ENCODE results near the gene INTS11.
A peak's percentile ranks its signal among the peaks of the same experiment; 100 is the strongest.

The INTS11 gene

DNA sequence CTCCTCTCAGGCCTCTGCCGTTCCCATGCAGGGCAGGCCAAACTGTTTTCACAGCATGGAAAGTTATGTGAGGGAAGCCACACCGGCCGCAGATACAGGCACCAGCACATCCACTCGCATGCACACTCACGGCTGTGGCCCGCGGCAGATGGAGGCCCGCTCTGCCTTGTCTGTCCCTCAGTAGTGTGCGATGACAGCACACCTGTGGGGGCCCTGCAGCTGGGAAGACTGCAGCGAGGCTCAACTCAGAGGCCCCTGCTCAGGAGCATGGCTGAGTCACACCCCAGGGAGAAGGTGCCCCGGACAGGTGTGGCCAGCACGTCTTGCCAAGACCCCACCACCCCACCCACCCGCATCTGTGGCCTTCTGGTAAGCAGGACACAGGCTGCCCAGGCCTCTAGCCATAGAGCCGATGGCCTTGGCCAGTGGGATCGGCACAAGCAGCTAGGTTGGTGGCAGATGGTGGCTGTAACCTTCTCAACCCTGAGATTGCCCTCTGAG lies 49.5 kb downstream of the INTS11 start:
- H3K4me3 ChIP-seq (ENCODE audit: low read length): peak overlapping the region; percentile 98
- H3K9me2 ChIP-seq (replicated peaks; ENCODE audit: control insufficient read depth, low read length): no peaks in the 10 kb centered on the region
- TF ChIP-seq EZH2phosphoT487 (IDR thresholded peaks at IDR 0.05; ENCODE audit: borderline replicate concordance, low read length): no peak
- TF ChIP-seq, protein P1, sequence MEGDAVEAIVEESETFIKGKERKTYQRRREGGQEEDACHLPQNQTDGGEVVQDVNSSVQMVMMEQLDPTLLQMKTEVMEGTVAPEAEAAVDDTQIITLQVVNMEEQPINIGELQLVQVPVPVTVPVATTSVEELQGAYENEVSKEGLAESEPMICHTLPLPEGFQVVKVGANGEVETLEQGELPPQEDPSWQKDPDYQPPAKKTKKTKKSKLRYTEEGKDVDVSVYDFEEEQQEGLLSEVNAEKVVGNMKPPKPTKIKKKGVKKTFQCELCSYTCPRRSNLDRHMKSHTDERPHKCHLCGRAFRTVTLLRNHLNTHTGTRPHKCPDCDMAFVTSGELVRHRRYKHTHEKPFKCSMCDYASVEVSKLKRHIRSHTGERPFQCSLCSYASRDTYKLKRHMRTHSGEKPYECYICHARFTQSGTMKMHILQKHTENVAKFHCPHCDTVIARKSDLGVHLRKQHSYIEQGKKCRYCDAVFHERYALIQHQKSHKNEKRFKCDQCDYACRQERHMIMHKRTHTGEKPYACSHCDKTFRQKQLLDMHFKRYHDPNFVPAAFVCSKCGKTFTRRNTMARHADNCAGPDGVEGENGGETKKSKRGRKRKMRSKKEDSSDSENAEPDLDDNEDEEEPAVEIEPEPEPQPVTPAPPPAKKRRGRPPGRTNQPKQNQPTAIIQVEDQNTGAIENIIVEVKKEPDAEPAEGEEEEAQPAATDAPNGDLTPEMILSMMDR (IDR thresholded peaks at IDR 0.05; ENCODE audit: low read depth, low read length, poor library complexity, severe bottlenecking): no peak
- peaks cover 30% of the 10 kb centered on the region for H3K4me1 ChIP-seq (ENCODE audit: control insufficient read depth, low read length)
- H3F3A ChIP-seq (ENCODE audit: control insufficient read depth, insufficient read depth): no peaks in the 10 kb centered on the region
- peaks cover 29% of the 10 kb centered on the region for H3K36me3 ChIP-seq (ENCODE audit: control insufficient read depth, low read length)
- H3K27ac ChIP-seq (ENCODE audit: low read depth, low read length): no peak overlapping the region
- peaks cover 42% of the 10 kb centered on the region for H3K79me2 ChIP-seq (ENCODE audit: control insufficient read depth, low read length)
- peaks cover 25% of the 10 kb centered on the region for H4K20me1 ChIP-seq (ENCODE audit: control insufficient read depth, insufficient read depth, low read depth, low read length)
- H3K9me3 ChIP-seq (ENCODE audit: control insufficient read depth, insufficient read depth, low read length): no peaks in the 10 kb centered on the region
- H3K27me3 ChIP-seq (ENCODE audit: control insufficient read depth, low read length): no peaks in the 10 kb centered on the region
- peak overlapping the region; percentile 97 for H3K4me2 ChIP-seq (ENCODE audit: low read length)

GRCh38 chr1:1274299-1274930 lies 50.0 kb downstream of the INTS11 start:
- H3F3A ChIP-seq (ENCODE audit: control insufficient read depth, insufficient read depth): no peaks in the 10 kb centered on the region
- H3K9me3 ChIP-seq (ENCODE audit: control insufficient read depth, insufficient read depth, low read length): no peaks in the 10 kb centered on the region
- peak overlapping the region; percentile 98 for H3K4me3 ChIP-seq (ENCODE audit: low read length)
- H3K9me2 ChIP-seq (replicated peaks; ENCODE audit: control insufficient read depth, low read length): no peaks in the 10 kb centered on the region
- no peaks in the 10 kb centered on the region for H3K27me3 ChIP-seq (ENCODE audit: control insufficient read depth, low read length)
- peak overlapping the region; percentile 97 for H3K4me2 ChIP-seq (ENCODE audit: low read length)
- TF ChIP-seq EZH2phosphoT487 (IDR thresholded peaks at IDR 0.05; ENCODE audit: borderline replicate concordance, low read length): no peak
- TF ChIP-seq, protein P1 (IDR thresholded peaks at IDR 0.05; ENCODE audit: low read depth, low read length, poor library complexity, severe bottlenecking): no peak
- peaks cover 25% of the 10 kb centered on the region for H4K20me1 ChIP-seq (ENCODE audit: control insufficient read depth, insufficient read depth, low read depth, low read length)
- H3K79me2 ChIP-seq (ENCODE audit: control insufficient read depth, low read length): peaks cover 48% of the 10 kb centered on the region
- peaks cover 33% of the 10 kb centered on the region for H3K36me3 ChIP-seq (ENCODE audit: control insufficient read depth, low read length)
- H3K4me1 ChIP-seq (ENCODE audit: control insufficient read depth, low read length): peaks cover 30% of the 10 kb centered on the region
- peak overlapping the region; percentile 28; the same call in 1 of the 2 replicates for H3K27ac ChIP-seq (ENCODE audit: low read depth, low read length)

GRCh38 chr1:1273512-1274298 lies 50.8 kb downstream of the INTS11 start, which contains the start of gene UBE2J2:
TSS of gene UBE2J2 (minus strand) at chr1:1273854. CDS start at chr1:1267992, 5,862 bp downstream.
- peak within 1 kb of the TSS; percentile 98 for H3K4me3 ChIP-seq (ENCODE audit: low read length)
- no peaks in the 10 kb centered on the region for H3K9me2 ChIP-seq (replicated peaks; ENCODE audit: control insufficient read depth, low read length)
- H3K27me3 ChIP-seq (ENCODE audit: control insufficient read depth, low read length): no peaks in the 10 kb centered on the region
- peaks cover 33% of the 10 kb centered on the region for H3K36me3 ChIP-seq (ENCODE audit: control insufficient read depth, low read length)
- H3K79me2 ChIP-seq (ENCODE audit: control insufficient read depth, low read length): peaks cover 55% of the 10 kb centered on the region
- no peaks in the 10 kb centered on the region for H3K9me3 ChIP-seq (ENCODE audit: control insufficient read depth, insufficient read depth, low read length)
- peaks cover 25% of the 10 kb centered on the region for H4K20me1 ChIP-seq (ENCODE audit: control insufficient read depth, insufficient read depth, low read depth, low read length)
- peak within 1 kb of the TSS; percentile 28; the same call in 1 of the 2 replicates for H3K27ac ChIP-seq (ENCODE audit: low read depth, low read length)
- H3K4me2 ChIP-seq (ENCODE audit: low read length): peak within 1 kb of the TSS; percentile 97
- TF ChIP-seq EZH2phosphoT487 (IDR thresholded peaks at IDR 0.05; ENCODE audit: borderline replicate concordance, low read length): no peak
- TF ChIP-seq, protein P1 (IDR thresholded peaks at IDR 0.05; ENCODE audit: low read depth, low read length, poor library complexity, severe bottlenecking): no peak
- H3K4me1 ChIP-seq (ENCODE audit: control insufficient read depth, low read length): peaks cover 30% of the 10 kb centered on the region
- no peaks in the 10 kb centered on the region for H3F3A ChIP-seq (ENCODE audit: control insufficient read depth, insufficient read depth)
